GM18520 (cell line): ENCODE measurements around the gene RAB31.

ENCODE experiments used
- ATAC-seq: cut with Tn5 transposase; IDR thresholded peaks from one replicate; pipeline ENCODE4 v1.9.1; 2021; ENCODE audit not compliant: unreplicated experiment

RAB31 gene

DNA sequence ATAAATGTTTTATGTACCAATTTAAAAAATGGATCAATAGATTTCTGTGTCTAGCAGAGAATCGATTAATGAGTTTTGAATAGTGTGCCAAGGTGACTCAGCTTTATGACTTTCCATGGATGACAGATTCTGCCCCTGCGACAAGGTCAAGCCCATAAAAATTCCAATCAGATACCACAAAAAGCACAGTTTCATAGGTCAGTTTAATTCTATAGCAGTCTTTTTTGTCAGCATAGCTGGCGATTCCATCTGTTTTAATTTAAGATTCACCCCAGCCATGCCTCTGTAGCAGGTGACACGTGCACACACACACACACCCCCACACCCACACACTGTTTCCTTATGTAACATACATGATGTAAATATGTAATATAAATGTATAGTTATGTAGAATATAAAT is 28.9 kb downstream of the RAB31 start:
- ATAC-seq: no peak

DNA sequence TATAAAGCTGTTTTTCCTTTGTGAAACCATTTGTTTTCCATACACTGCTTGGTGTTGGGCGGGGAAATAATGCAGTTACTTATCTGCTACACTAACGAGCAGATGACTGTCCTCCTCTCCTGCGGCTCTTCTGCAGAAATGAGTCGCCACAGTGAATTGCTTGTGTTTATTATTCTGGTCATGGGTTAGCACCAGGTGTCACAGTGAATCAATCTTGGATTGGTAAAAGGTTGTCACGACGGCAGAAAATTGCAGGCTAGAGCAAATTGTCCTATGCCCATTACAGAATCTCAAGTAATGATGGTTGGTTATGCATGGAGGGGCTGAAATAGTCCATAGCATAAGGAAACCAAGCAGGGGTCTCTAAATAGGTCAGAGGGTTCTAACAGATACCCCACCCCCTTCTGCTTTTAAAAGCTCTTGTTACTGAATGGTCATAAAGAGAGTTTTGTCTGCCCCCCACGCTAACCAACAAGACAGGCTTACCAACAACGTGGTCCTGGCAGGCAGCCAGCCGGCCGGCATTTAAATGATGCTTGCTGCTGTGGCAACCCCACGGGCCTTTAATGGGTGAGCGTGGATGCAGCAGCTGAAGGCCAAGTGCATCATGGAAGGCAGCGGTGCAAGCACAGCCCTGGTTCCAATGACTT is 29.5 kb downstream of the RAB31 start:
- no peak for ATAC-seq

GRCh38 chr18:9738266-9738969 is 30.3 kb downstream of the RAB31 start:
- no peak for ATAC-seq

GRCh38 chr18:9739516-9739915 is 31.4 kb downstream of the RAB31 start:
- no peak for ATAC-seq

DNA sequence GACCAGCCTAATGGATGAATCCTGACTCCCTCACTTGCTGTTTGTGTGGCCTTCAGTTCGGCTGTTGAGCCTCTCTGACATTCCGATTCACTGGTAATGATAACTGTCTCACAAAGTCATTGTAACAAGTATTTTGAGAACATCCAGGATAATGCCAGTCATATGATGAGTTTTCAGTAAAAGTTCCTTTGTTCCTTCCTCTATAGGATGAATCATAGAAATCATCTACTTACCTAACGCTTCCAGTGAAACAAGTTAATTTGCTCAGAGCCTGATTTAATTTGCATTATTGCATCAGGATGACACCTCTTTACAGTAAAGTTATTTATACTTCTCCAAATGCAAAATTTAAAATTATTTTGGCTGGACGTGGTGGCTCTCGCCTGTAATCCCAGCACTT is 32.0 kb downstream of the RAB31 start:
- no peak for ATAC-seq

GRCh38 chr18:9741406-9741792 is 33.3 kb downstream of the RAB31 start:
- ATAC-seq: no peak

DNA sequence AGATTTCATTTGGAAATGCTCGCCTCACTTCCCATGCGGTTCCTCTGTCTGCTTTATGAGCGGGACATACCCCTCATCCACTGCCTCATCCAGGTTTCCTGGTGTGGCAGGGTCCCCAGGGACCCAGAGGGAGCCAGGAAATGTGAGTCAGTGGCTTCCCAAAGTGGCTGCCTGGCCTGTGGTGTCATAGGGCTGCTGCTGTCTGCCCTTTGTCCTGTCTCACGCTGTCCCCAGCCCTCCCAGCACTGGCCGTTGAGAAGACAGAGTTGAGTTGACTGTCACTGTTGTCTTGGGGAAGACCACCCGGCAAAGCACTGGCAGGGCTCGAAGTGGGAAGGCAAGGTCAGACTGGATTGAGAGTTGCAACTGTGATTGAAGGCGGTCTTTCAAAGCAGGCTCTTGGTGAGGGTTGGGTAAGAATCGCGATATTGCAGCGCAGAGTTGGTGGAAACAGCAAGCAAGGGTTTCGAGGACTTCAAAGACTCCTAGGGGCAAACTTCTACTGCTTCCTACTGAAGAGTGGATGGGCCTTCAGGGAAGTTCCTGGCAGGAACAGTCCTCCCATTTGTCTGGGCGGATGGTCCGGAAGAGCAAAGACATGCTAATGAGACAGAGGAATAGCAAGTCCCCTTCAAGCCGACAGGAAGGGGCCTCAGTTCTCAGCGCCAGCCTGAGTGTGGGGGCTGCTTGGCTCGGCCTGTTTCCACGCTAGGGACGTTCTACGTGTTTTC is 33.9 kb downstream of the RAB31 start:
- ATAC-seq: no peak

- ATAC-seq: no peak
Measured at GRCh38 chr18:9742524-9743131, 34.5 kb downstream of the RAB31 start.

DNA sequence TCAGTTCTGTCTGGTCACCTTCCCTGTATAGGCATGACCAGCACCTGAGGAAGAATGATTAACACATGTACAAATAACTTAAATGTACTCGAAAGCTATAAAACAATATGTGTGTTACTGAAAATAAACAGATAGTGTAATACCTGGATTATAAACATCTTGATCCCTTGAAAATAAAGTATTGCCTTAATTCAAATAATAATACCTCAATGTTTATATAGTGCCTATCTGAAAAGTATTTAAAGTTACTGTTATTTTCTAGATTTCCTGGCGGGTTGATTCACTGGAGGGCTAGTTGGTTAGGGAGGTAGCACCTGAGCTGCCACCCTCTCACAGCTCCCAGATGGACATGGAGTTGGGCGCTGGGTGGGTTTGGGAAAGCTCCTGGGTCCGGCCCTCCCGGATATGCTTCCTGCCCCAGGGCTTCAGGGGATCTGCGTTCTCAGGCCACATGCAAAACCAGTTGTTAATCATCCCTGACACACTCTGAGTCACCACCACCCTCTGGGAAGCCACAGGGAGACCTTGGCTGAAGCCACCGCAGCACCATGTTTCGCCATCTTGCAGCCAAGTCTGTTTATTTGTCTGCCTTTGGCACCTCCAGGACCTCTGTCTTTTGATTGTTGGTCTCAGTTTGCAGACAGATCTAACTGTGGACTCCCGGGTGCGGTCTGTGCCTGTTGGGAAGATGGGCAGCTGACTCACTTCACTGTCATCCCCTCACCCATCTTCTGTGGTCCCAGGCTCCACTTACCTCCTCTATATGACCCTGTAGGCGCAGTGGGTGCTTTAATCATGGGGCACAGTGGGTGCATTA is 35.3 kb downstream of the RAB31 start:
- no peak for ATAC-seq

DNA sequence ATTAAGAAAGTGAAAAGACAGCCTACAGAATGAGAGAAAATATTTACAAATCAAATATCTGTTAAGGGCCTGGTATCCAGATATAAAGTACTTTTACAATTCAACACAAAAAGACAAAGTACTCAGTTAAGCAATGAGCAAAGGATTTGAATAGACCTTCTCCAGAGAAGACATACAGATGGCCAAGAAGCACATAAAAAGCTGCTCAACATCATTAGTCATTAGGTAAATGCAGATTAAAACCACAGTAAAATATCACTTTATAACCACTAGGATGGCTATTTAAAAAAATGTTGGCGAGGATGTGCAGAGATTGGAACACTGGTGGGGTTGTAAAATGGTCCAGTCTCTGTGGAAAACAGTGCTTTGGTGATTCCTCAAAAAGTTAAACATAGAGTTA is 38.9 kb downstream of the RAB31 start:
- no peak for ATAC-seq

- no peak for ATAC-seq
Measured at GRCh38 chr18:9749611-9750010, 41.5 kb downstream of the RAB31 start.

DNA sequence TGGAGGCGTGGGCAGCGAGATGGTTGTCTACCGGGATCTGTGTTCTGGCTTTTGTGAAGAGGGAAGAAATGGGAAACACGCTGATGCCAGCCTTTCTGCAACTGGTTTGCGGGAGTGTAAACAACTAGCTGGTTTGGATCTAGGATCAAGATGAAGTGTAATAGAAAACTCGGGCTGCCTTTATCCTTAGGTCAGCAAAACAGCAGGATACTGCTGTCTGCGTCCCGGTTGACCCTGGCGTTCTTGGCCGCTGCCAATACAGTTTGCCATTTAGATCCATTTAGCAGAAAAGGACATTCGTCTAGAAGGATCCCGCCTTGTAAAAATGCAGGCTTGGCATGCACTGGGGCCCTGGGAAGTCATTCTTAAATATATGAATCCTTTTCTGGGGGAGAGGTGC is 42.0 kb downstream of the RAB31 start:
- no peak for ATAC-seq

DNA sequence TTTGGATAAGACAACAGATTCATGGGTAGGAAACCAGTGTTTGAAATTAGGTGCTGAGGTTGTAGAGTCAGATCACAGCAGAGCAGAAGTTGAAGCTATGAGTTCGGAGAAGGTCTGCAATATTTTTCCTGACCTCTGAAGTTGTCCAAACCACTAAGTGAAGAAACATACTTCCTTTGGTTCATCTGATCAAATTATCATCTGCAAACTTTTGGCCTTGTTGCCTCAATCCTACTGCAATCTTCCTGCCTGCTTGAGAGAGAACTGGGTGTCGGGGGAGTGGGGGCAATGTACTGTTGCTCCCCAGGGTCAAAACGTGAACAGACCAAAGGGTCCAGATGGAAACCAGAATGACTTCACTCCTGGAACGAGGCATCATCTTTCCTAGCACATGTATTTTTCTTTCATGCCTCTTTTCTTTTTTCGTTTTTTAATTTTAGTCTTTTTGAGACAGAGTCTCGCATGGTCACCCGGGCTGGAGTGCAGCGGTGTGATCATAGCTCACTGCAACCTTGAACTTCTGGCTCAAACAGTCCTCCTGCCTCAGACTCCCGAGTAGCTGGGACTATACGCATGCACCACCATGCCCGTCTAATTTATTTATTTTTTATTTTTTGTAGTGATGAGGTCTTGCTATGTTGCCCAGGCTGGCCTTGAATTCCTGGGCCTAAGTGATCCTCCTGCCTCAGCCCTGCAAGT is 42.7 kb downstream of the RAB31 start:
- no peak for ATAC-seq

DNA sequence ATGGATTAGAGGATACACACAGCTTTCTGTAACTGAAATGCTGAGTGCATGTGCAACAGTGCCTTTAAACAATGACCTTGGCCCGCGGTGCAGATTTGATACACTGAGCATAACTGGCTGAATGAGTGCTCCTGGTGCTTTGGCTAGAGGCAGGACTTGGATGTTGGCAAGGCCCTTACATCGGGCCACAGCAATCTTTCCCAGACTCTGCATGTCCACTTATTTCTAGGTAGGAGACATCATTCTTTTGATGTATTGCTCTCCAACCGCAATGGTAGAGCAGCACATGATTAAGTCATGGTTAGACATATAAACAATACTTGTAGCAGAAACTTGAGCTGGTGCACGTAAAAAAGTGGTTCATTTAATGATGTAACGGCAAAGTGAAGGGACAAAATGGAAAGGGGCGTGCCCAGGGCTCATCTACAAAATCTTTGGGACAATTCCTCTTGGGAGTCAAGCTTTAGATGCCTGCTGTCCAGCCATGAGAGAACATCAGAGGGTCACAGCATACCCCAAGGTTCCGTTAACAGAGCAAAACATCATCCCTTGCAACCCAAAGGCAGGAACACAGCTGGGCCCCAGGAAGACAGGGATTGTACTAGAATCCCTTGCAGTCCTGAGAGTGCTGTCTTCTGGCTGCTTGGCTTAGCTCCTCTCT is 43.4 kb downstream of the RAB31 start:
- no peak for ATAC-seq

DNA sequence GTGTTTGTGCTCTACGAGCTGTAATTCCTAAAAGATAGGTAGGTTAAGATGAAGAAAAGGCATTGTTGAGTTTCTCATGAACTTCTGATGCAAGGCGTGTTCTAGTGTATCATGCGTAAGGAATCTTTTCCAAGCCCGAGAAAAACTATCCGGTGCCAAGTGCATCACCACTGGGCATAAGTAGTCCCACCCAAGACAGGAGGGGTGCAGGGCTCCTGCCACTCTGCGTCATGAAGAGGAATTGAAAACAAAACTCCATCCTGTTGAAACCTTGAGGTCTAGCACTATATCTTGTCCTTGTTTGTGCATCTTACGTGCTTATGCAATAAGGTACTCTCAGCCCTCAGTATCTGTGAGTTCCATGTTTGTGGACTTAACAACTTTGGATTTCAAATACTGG is 45.7 kb downstream of the RAB31 start:
- ATAC-seq: no peak

- no peak for ATAC-seq
Measured at GRCh38 chr18:9755110-9755509, 47.0 kb downstream of the RAB31 start.

DNA sequence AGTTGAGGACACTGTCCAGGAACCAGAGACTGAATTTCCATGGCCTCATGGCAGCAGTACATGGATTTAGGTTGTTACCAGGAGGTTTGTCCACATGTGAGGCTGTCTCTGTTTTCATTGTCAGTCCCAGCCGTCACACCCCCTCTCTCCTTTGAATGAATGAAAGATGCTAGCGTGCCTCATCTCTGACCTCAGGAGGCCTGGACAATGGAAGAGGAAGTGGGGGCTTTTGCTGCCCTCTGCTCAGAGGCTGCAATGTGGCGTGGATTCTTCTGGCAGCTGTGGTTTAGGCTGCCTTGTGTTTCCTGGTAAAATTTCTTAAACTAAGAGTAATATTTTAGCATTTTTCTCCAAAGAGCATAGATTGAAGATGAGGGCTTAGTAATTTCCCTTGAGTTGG is 47.5 kb downstream of the RAB31 start:
- ATAC-seq: no peak

GRCh38 chr18:9756271-9756932 is 48.3 kb downstream of the RAB31 start:
- no peak for ATAC-seq

DNA sequence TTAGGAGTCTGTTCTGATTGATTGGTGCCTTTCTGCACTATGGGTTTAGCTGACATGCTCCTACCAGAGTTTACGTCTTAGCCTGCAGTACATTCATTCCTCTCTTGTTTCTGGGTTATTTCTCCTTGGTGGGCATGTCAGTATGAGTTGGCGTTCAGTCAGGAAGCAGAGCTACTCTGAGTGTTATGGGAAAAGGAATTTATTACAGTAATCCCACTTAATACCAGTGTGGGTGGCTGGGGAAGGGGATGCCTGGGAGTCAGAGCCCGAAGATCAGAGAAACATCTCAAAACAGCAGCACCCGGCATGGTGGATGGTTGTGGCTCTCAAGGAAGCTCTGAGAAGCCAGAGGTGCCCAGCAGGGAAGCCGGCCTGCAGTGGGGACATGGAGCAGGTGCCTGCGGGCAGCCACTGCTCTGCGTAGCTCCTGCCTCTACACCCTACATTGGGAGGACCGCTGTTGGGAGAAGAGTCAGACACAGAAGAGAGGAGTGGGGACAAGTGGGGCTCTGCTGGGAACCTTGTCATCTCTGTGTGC is 48.9 kb downstream of the RAB31 start:
- ATAC-seq: no peak
